GM21717 (cell line): Measurements from ENCODE around the gene MTURN.

Experiments used
- ATAC-seq: cut with Tn5 transposase; IDR thresholded peaks from one replicate; pipeline ENCODE4 v1.9.1; 2021; ENCODE audit warnings: mild to moderate bottlenecking, moderate library complexity; ENCODE audit not compliant: unreplicated experiment

MTURN gene

DNA sequence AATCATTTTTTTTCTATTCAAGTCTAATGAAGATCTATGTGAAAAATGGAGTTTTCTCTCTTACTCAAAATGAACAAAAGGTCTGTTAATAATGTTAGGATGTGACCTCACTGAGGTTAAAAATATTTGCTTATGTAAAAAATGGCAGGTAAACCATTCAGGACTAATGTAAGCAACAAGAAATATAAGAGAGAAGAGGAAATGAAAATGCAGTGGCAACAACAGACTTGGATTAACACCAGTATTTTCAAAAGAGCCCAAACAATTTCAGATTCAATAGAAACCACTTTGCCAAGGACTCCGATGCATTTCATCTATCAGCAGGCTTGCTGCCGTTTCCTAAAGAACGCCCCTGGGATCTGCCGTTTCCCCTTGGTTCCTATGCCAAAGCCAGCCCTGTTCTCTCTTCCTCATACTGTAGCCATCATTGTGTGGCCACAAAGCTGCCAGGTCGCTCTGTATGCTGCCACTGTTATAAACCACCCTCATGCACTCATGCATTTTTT, 66.4 kb downstream of the MTURN start:
- peak; percentile 87 for ATAC-seq

DNA sequence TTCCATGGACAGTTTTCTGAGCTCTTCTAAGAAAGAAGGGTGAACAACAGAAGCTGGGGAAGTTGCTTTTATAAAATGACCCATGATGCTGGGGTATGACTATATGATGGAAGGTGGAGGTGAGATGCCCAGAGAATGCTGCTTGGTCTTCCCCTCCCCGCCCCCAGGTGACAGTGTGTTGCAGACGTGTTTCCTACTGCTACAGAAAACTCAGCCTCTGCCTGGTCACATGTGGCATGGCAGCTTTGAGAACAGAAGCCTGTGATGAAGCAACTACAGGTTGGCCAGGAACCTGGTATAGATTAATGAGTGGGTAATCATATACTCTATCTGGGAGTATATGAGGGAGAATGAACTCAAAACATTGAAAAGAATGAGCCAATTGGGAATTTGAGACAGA, 67.1 kb downstream of the MTURN start:
- ATAC-seq = no peak

DNA sequence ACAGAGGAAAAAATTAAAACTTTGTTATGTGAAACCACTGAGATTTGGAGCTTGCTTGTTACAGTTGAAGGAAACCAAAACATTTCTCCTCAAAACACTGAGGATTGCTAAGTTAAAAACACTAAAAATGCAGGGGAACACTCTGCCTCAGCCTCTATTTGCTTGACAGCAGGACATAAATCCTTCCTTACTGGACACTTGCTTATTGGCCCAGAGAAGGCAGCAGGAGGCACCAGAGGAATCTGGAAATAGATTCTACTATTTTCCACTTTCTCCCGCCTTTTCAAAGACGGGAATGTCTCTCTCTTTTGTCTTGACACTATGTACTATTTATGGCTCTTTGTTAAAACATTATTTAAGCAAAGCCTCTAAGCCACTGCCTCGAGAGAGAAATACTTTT, 67.9 kb downstream of the MTURN start:
- ATAC-seq = no peak

DNA sequence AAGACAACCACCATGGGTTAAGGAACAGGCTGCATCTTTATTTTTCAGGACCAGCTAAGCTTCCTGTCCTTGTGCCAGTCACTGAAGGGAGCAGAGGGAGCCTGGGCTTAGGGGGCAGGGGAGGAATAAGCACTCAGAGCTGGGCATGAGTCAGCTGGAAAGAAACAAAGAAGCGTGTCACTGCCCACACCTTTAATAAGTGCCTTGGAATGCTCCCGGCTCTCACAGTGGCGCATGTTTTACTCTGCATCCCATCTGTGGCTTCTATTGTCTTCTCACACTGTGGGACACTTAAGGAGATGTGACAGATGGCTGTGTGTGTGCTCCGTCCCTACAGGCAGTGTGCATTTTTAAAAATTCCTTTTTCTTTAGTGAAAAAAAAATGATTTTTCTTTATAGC, 71.7 kb downstream of the MTURN start:
- ATAC-seq = no peak

DNA sequence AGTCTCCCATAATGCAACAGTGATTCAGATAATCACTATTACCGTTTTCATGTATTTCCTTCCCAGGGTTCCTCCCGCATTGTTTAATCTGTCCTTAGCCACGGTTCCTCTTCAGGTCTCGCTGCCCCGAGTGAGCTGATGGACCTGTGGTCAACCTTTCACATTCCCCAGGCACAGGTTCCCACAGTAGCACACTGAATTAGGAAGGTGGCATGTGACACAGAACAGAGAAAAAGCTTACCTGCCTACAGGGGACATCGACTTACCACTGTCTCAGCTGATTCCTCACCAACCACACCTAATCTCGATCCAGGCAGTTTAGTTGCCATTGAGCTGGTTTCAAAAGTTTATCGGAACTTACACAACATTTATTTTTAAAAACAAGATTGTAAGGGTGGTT, 72.2 kb downstream of the MTURN start:
- ATAC-seq = no peak

DNA sequence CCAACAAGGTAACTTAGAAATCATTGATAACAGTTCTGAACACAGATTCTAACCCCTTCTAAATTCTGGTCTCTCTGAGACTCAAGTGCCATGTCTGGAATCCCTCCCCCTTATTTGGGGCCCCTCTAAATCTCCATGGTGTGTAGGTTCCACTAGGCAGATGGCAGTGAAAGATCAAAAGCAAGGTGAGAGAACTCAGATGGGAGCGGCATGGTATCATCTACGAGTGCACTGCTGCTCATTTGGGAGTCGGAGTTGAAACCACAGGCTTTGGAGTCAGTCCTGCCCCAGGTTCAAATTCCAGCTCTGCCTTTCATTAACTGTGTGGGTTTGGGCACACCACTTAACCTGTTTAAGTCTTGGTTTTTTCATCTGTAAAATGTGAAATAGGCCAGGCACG, 72.6 kb downstream of the MTURN start:
- ATAC-seq = no peak

DNA sequence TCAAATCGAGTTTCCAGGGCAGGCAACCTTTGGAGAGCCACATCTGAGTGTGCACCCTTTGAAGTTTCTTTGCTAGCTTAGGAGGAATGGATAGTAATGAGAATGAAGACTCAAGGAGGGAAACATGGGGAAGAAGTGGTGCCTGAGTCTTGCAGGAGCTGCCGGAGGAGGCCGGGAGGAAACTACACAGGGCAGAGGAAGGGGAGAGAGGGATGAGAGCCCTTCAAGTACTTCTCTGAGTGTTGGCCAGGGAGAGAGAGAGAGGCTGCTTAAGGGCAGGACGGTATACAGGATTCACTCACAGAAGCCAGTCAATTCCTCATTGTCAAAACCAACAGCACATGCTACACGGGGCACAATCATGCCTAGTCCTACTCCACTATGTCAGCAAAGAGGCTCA, 75.2 kb downstream of the MTURN start:
- no peak for ATAC-seq
